Measurements from ENCODE around the gene CFAP221. TPM values are rescaled to one million over a fixed set of nuclear protein-coding genes. Genes with fewer than 3 reads are reported as not detected.

Gene CFAP221
- total RNA-seq, 3 donors from 2014 or later, result 0.98 to 3.5 TPM; not detected in 1

DNA sequence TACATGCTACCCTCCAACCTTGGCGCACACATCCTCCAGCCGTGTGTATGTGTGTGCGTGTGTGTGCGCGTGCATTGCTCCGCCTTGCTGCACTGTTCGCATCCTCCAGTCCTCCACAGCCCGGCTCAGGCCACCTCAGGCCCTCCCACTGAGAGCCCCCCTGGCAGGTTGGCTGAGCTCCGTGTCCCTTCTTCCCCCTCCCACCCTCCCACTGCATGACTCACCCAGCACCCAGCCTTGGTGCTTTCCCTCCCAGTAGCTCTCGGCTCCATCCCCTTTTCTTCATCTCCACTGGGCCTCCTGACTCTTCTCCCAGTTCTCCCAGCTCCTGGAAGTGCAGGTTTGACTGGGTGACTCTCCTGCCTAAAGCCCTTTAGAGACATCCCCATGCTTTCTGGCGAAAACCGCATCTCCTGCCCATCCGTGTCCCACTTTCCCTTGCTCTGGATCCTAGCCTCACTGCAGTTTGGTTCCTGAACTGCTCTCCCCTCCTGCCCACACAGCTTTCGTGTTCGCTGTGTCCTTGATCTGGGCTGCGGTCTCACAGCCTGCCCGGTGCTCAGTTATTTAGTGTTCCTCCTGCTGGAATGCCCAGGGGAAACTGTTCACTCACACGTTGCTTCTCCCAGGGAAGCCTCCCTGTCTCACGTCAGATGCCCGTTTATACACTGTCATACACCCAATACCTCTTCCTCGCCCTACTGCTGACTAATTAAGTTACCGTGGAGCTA lies 139.6 kb downstream of the CFAP221 start:
- DNase-seq (ENCODE audit: low spot score in 2 of 2), result no peak
- no peaks in the 10 kb centered on the region for H3K9me3 ChIP-seq
- H3K4me1 ChIP-seq, result peaks cover 0 to 6% of the 10 kb centered on the region in 2 donors
- intact Hi-C loops (cut with DNase I; ENCODE audit: low total_unique reads), result no loop called here
- no peaks in the 10 kb centered on the region for H3K27me3 ChIP-seq
- H3K27ac ChIP-seq, result peak overlapping the region in 1 of 2 donors; percentile 32
- peak overlapping the region in 2 of 3 donors; percentile 13 to 45 for H3K4me3 ChIP-seq
- no peaks in the 10 kb centered on the region for H3K36me3 ChIP-seq
- TF ChIP-seq POLR2A (IDR thresholded peaks at IDR 0.05) (no peak), CTCF (IDR thresholded peaks at IDR 0.05) (no peak), POLR2AphosphoS5 (IDR thresholded peaks at IDR 0.05) (no peak)

DNA sequence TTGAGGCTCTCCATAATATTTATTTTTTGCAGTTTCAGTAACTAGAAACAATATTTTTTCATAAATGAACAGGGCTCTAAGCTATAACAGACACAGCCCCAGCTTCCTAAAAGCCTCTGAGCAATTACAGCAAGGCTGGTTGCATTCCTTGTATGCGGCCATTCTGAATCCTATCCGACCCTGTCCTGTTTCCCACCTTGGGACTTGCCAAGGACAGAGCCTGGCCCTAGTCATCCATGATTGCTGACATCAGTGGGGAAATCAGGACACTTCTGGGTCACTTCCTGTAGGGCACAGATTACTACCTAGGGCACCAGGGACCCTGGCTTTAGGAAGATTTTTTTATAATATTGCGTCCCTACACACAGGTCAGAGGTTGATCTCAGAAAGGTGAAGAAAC lies 140.3 kb downstream of the CFAP221 start:
- Histone ChIP-seq H3K9me3 (no peaks in the 10 kb centered on the region), H3K27me3 (no peaks in the 10 kb centered on the region), H3K36me3 (no peaks in the 10 kb centered on the region), H3K4me3 (no peak overlapping the region), H3K4me1 (peaks cover 0 to 6% of the 10 kb centered on the region in 2 donors), H3K27ac (no peak overlapping the region)
- no peak for TF ChIP-seq POLR2A (IDR thresholded peaks at IDR 0.05)
- intact Hi-C loops (cut with DNase I; ENCODE audit: low total_unique reads), result no loop called here
- no peak for DNase-seq (ENCODE audit: low spot score in 2 of 2)

- no peak for DNase-seq (ENCODE audit: low spot score in 2 of 2)
- H3K27me3 ChIP-seq, result no peaks in the 10 kb centered on the region
- TF ChIP-seq POLR2AphosphoS5 (IDR thresholded peaks at IDR 0.05) (no peak), CTCF (IDR thresholded peaks at IDR 0.05) (no peak), POLR2A (IDR thresholded peaks at IDR 0.05) (no peak)
- H3K4me3 ChIP-seq, result no peak overlapping the region
- no peaks in the 10 kb centered on the region for H3K9me3 ChIP-seq
- H3K36me3 ChIP-seq, result no peaks in the 10 kb centered on the region
- H3K4me1 ChIP-seq, result no peaks in the 10 kb centered on the region
- intact Hi-C loops (cut with DNase I; ENCODE audit: low total_unique reads), result no loop called here
- no peak overlapping the region for H3K27ac ChIP-seq
Measured at GRCh38 chr2:119688616-119689015, 144.4 kb downstream of the CFAP221 start.

- intact Hi-C loops (cut with DNase I; ENCODE audit: low total_unique reads), result no loop called here
- no peak for DNase-seq (ENCODE audit: low spot score in 2 of 2)
Measured at GRCh38 chr2:119689218-119689617, 145.0 kb downstream of the CFAP221 start.

GRCh38 chr2:119691189-119691588 lies 146.9 kb downstream of the CFAP221 start:
- Histone ChIP-seq H3K4me1 (peaks cover 4 to 16% of the 10 kb centered on the region in 2 donors), H3K36me3 (no peaks in the 10 kb centered on the region), H3K9me3 (no peaks in the 10 kb centered on the region), H3K27ac (no peak overlapping the region), H3K4me3 (no peak overlapping the region), H3K27me3 (no peaks in the 10 kb centered on the region)
- intact Hi-C loops (cut with DNase I; ENCODE audit: low total_unique reads), result no loop called here
- TF ChIP-seq CTCF (IDR thresholded peaks at IDR 0.05), result no peak
- TF ChIP-seq POLR2A (IDR thresholded peaks at IDR 0.05), result no peak
- no peak for TF ChIP-seq POLR2AphosphoS5 (IDR thresholded peaks at IDR 0.05)
- no peak for DNase-seq (ENCODE audit: low spot score in 2 of 2)

More at GRCh38 chr2:119689218-119689617, 145.0 kb downstream of the CFAP221 start:
- H3K4me3 ChIP-seq, result no peak overlapping the region
- no peaks in the 10 kb centered on the region for H3K36me3 ChIP-seq
- TF ChIP-seq CTCF (IDR thresholded peaks at IDR 0.05), result no peak
- TF ChIP-seq POLR2AphosphoS5 (IDR thresholded peaks at IDR 0.05), result no peak
- TF ChIP-seq POLR2A (IDR thresholded peaks at IDR 0.05), result no peak
- H3K9me3 ChIP-seq, result no peaks in the 10 kb centered on the region
- no peaks in the 10 kb centered on the region for H3K4me1 ChIP-seq
- no peak overlapping the region for H3K27ac ChIP-seq
- no peaks in the 10 kb centered on the region for H3K27me3 ChIP-seq
